Measurements from ENCODE around the gene HSPA14.

- no peak for TF ChIP-seq CTCF (IDR thresholded peaks at IDR 0.05; ENCODE audit: low read depth, low read length)
- TF ChIP-seq POLR2A (IDR thresholded peaks at IDR 0.05; ENCODE audit: extremely low read depth, insufficient read length): no peak
- TF ChIP-seq MAX (IDR thresholded peaks at IDR 0.05; ENCODE audit: low read depth, low read length): no peak
These were observed 73.7 kb downstream of the HSPA14 start for GRCh38 chr10:14911801-14912200.
